Inflammatory macrophage (primary cell): ENCODE measurements around the gene DNAJC4.

ENCODE experiments used
- DNase-seq, 2 donors: peaks; one replicate each; pipeline ENCODE4 v3.0.0-alpha.2; 2020 to 2022

DNAJC4 gene

GRCh38 chr11:64230985-64231365 is 627 bp downstream of the DNAJC4 start:
- no peak for DNase-seq

- DNase-seq, result no peak
Measured at GRCh38 chr11:64231546-64231945, 1.2 kb downstream of the DNAJC4 start.

- no peak for DNase-seq
Measured at GRCh38 chr11:64232182-64232966, 2.0 kb downstream of the DNAJC4 start.

- no peak for DNase-seq
Measured at GRCh38 chr11:64232967-64233315, 2.6 kb downstream of the DNAJC4 start.

- DNase-seq, result peak; percentile 17 to 62
Measured at GRCh38 chr11:64233913-64234586, 3.7 kb downstream of the DNAJC4 start, which contains the start of gene VEGFB. TSS of gene VEGFB (plus strand) at chr11:64234584. CDS start at chr11:64234834, 250 bp downstream.

- DNase-seq, result peak in 1 of 2 donors; percentile 47
Measured at GRCh38 chr11:64234647-64235379, 4.5 kb downstream of the DNAJC4 start.

GRCh38 chr11:64235437-64236161 is 5.3 kb downstream of the DNAJC4 start:
- no peak for DNase-seq

GRCh38 chr11:64237484-64237951 is 7.2 kb downstream of the DNAJC4 start:
- no peak for DNase-seq

- no peak for DNase-seq
Measured at GRCh38 chr11:64238076-64238475, 7.7 kb downstream of the DNAJC4 start.

- peak; percentile 67 to 69 for DNase-seq
Measured at GRCh38 chr11:64238999-64239398, 8.7 kb downstream of the DNAJC4 start.

- peak; percentile 96 to 98 for DNase-seq
Measured at GRCh38 chr11:64239662-64240434, 9.5 kb downstream of the DNAJC4 start.

- peak; percentile 99 for DNase-seq
Measured at GRCh38 chr11:64240435-64241240, 10.3 kb downstream of the DNAJC4 start, which contains the start of gene FKBP2. TSS of gene FKBP2 (plus strand) at chr11:64241095. CDS start at chr11:64242388, 1,293 bp downstream.

GRCh38 chr11:64241241-64241490 is 10.8 kb downstream of the DNAJC4 start:
- peak; percentile 100 for DNase-seq

GRCh38 chr11:64241491-64242374 is 11.4 kb downstream of the DNAJC4 start:
- DNase-seq, result peak in 1 of 2 donors; percentile 67

- no peak for DNase-seq
Measured at GRCh38 chr11:64243236-64243854, 13.0 kb downstream of the DNAJC4 start.

GRCh38 chr11:64244107-64244506 is 13.8 kb downstream of the DNAJC4 start:
- no peak for DNase-seq

- no peak for DNase-seq
Measured at GRCh38 chr11:64244966-64245365, 14.6 kb downstream of the DNAJC4 start.

- no peak for DNase-seq
Measured at GRCh38 chr11:64245401-64245796, 15.1 kb downstream of the DNAJC4 start.
